ENCODE data around the gene L1CAM.
"Not testable (repeated sequence)": the region's sequence is repeated elsewhere in the genome, so short reads cannot be mapped to it uniquely, and the experiment has no call there.

L1CAM gene

DNA sequence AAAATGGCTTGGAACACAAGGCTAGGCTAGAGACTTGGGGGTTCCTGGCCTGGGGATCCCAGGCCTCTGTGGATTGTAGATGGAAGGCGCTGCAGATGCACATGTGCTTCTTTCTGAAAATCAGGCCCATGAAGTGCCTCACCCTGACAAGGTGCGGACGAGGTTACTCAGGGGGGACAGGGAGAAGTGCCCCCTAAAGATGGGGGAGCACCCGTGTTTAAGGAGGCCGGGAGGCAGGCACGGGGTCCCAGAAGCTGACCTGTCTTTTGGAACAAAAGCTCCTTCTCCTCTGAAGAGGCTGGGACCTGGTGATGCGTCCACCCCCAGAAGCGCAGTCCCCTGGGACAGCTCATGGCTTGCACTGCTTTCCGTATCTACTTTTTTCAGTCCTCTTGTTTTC lies 58.1 kb downstream of the L1CAM start:
- no peak for DNase-seq

DNA sequence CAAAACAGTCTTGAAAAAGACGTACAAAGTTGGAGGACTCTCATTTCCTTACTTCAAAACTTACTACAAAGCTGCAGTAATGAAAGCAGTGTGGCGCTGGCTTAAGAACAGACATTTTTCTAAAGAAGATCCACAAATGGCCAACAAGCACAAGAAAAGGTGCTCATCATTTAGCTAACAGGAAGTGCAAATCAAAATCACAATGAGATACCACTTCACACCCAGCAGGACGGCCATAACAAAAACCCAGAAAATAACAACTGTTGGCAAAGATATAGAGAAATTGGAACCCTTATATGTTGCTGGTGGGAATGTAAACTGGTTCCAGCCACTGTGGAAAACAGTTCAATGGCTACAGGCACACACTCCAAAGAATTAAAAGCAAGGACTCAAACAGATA lies 59.0 kb downstream of the L1CAM start:
- no peak for DNase-seq

DNA sequence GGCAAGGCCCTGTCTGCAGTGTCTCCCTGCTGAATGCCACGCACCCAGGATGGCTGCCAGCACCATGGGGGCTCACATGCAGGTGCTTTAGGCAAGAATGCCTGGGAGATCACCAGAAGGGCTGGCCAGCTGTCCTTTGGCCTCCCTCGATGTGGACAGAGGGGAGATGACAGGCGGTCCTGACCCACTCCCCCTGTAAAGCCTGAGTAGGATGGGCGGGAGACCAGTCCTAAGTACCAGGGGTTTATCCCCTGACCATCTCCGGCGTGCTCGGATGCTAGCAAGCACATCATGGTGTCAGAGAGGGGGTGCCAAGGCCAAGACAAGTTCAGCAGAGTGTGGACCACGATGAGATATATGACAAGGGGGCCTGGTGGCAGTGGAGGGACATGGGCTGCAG lies 60.9 kb downstream of the L1CAM start:
- DNase-seq: no peak

- DNase-seq: no peak
Measured at GRCh38 chrX:153824348-153824747, 61.6 kb downstream of the L1CAM start.

DNA sequence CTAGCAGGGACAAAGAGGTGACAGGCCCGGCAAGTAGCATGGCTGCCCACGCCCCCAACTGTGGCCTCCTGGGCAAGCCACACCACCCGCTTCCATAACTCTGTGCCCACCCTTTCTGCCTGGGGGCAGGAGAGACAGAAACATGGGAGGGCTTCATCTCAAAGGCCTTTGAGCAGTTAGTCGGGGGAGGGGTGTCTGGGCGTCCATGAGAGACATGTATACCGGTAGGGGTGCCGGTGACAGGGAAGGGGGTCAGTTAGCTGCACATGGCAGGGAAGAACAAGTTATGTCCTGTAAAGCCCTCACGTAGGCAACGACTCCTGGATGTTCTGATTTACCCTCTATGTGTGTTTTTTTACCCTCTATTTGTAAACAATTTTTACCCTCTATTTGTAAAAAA lies 64.9 kb downstream of the L1CAM start:
- no peak for DNase-seq

GRCh38 chrX:153820601-153821000 lies 65.4 kb downstream of the L1CAM start:
- no peak for DNase-seq

DNA sequence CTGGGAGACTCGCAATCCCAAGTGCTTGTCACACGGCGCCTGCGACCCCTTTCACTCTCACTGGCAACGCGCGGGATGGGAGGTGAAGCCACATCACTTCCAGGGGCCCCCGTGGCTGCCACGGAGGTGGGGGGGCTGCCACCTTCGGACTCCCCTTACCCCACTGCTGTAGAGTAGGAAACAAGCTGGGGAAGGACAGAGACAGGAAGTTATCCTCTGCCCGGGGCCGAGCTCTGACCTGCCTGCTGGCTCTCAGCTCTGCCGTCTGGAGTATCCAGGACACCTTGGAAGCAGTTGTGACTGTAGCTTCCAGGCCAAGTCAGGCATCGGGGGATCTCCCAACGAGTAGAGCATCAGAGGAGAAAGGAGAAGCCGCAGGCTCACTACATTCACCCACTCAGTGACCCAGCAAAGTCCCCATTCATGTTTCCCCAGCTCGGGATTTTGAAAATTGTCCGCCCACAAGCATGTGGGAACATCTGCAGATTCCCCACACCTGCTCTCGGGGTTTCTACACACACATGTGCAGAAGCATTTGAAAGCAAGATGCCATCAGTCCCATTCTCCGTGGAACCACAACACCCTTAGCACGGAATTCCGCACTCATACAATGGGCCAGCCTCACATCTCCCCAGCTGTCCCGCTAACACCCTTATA lies 66.5 kb downstream of the L1CAM start:
- no peak for DNase-seq

GRCh38 chrX:153818571-153819383 lies 67.2 kb downstream of the L1CAM start:
- no peak for DNase-seq

DNA sequence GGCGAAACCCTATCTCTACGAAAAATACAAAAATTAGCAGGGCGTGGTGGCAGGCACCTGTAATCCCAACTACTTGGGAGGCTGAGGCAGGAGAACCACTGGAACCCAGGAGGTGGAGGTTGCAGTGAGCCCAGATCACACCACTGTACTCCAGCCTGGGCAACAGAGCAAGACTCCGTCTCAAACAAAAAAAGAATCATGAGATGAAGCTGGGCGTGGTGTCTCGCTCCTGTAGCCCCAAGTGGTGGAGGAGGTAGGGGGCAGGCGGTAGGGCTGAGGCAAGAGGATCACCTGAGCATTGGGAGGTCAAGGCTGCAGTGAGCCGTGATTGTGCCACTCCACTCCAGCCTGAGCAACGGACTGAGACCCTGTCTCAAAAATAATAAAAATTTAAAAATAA lies 67.9 kb downstream of the L1CAM start:
- not testable (repeated sequence) for DNase-seq

DNA sequence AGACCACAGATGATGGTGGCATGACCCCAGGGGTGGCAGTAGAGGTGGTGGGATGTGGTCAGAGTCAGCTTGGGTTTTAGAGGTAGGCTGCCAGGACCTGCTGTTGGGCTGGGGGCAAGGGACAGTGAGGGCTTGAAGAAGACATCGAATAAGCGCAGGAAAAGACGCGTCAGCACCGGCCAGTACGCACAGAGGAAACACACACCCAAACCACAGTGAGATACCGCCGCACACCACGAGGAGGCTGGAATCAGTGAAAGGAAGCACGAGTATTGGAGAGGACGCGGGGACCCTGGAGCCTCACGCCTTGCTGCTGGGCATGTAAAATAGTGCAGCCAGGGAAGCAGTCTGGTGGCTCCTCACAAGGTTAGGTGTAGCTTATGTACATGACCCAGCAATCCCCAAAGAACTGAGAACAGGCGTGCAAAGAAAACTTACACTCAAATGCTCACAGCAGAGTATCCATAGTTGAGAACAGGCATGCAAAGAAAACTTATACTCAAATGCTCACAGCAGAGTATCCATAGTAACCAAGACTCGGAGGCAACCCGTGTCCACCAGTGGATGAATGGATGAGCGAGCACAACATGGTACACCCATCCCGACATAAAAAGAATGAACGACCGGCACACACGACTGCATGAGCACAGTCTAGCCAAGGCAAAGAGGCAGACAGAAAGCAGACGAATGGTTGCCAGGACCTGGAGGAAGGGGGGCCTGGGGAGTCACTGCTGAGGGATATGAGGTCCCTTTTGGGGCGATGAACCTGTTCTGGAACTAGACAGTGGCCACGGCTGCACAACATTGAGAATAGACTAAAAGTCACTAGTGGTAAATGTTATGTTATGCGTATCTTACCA lies 68.9 kb downstream of the L1CAM start:
- no peak for DNase-seq

DNA sequence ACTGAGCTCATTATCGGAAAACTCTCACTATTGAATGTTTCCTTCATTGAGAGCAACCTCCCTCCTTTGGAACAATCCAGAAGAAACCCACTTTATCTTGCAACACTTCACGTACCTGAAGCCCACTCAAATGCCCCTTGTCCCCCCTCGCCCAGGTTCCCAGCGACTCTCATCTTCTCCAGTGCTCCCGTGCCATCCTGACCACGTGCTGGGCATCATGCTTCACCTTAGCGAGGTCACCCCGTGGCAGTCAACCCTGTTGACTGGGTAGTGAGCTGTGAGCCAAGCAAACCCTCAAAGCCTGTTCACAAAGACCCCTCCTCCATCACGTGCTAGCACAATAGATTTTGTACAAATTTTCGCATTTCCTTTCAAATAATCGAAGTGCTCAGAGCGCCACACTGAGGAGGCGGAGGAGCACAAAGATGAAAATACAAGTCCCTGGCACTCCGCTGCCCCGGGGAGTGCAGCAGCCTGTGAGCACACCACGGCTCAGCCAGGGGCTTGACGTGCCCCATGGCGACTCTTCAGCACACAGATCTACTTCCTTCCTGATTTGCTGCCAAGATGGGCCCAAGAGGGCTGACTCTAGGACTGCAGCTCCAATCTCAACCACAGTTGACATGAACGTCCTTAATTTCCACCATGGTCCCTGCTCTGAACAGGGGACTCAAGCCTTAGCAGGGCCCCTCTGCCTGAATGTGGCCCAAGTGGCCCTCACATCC lies 71.2 kb downstream of the L1CAM start:
- no peak for DNase-seq

- DNase-seq: no peak
Measured at GRCh38 chrX:153813161-153813560, 72.8 kb downstream of the L1CAM start.

DNA sequence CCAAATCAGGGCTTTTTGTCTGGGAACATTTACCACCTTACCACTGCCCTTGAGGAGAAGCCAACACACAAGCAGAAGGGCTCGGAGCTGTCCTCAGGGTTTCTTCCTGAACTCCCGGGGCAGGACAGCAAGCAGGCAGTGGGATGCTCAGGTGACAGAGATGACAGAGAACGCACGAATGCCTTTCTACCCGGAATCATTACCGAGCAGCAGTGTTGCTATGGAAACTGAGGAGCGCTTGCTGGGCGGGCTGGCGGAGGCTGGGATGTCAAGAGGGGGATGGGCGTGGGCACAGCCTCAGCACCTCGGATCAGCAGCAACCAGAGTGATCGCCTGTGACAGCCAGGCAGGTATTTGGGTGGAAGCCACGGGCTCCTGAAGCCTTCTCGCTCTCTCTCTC lies 73.8 kb downstream of the L1CAM start:
- DNase-seq: no peak
